Measurements from ENCODE around the gene MIER2. TPM values are rescaled to one million over a fixed set of nuclear protein-coding genes. Genes with fewer than 3 reads are reported as not detected.

The MIER2 gene
- total RNA-seq, 2 experiments from 2014 or later: 9.5 to 11.5 TPM

- intact Hi-C loops (cut with DNase I, micrococcal nuclease): loop anchor here in 1 of 2 experiments (10.0 kb wide), 1 partner anchor 215 kb away; the partner anchor contains the start of gene TPGS1
- peak in 10 of 14 experiments; percentile 18 to 72 (median 34) for DNase-seq
- H3K27ac Mint-ChIP-seq: no peak overlapping the region
- H3K4me1 Mint-ChIP-seq (ENCODE audit: low read depth): peaks cover 17% of the 10 kb centered on the region
- peaks cover 22% of the 10 kb centered on the region for H3K4me1 ChIP-seq (ENCODE audit: insufficient read depth, low read length)
- ATAC-seq (ENCODE audit: poor library complexity): peak; percentile 70
- ChIA-PET POLR2A (no interaction called here), CTCF (no interaction called here)
- peaks cover 58% of the 10 kb centered on the region for H3K27me3 Mint-ChIP-seq
- H3K36me3 Mint-ChIP-seq (ENCODE audit: low read depth): no peaks in the 10 kb centered on the region
- H3K9me3 ChIP-seq (ENCODE audit: control insufficient read depth in 1 of 2, insufficient read depth in 1 of 2, low read length in 2 of 2): peaks cover 0 to 20% of the 10 kb centered on the region in 2 experiments
- no peak overlapping the region for H3K4me3 ChIP-seq (ENCODE audit: low read length)
- peak overlapping the region; percentile 60 for H3K4me3 Mint-ChIP-seq
- no peaks in the 10 kb centered on the region for H3K9me3 Mint-ChIP-seq
- H3K36me3 ChIP-seq (ENCODE audit: insufficient read depth, low read length): no peaks in the 10 kb centered on the region
- H3K27ac ChIP-seq (ENCODE audit: low read depth in 1 of 2, low read length in 2 of 2): no peak overlapping the region
- no peak for TF ChIP-seq CTCF (IDR thresholded peaks at IDR 0.05)
- H3K27me3 ChIP-seq (ENCODE audit: control insufficient read depth in 1 of 2, insufficient read depth in 2 of 2, low read length in 2 of 2): peaks cover 43 to 53% of the 10 kb centered on the region in 2 experiments
Observed at GRCh38 chr19:289651-290371, 54.8 kb downstream of the MIER2 start.

GRCh38 chr19:288911-289310 lies 55.7 kb downstream of the MIER2 start:
- Histone ChIP-seq H3K27ac (ENCODE audit: low read depth in 1 of 2, low read length in 2 of 2) (no peak overlapping the region), H3K4me1 (ENCODE audit: insufficient read depth, low read length) (peaks cover 17% of the 10 kb centered on the region), H3K36me3 (ENCODE audit: insufficient read depth, low read length) (no peaks in the 10 kb centered on the region), H3K27me3 (ENCODE audit: control insufficient read depth in 1 of 2, insufficient read depth in 2 of 2, low read length in 2 of 2) (peaks cover 34 to 44% of the 10 kb centered on the region in 2 experiments), H3K4me3 (ENCODE audit: low read length) (no peak overlapping the region), H3K9me3 (ENCODE audit: control insufficient read depth in 1 of 2, insufficient read depth in 1 of 2, low read length in 2 of 2) (peaks cover 0 to 20% of the 10 kb centered on the region in 2 experiments)
- POLR2A ChIA-PET: no interaction called here
- ATAC-seq (ENCODE audit: poor library complexity) (no peak), DNase-seq (no peak)
- Mint-ChIP-seq H3K9me3 (no peaks in the 10 kb centered on the region), H3K4me1 (ENCODE audit: low read depth) (peaks cover 8% of the 10 kb centered on the region), H3K27me3 (peaks cover 49% of the 10 kb centered on the region), H3K4me3 (no peak overlapping the region), H3K36me3 (ENCODE audit: low read depth) (no peaks in the 10 kb centered on the region), H3K27ac (no peak overlapping the region)
- intact Hi-C loops (cut with DNase I, micrococcal nuclease): no loop called here
- no peak for TF ChIP-seq CTCF (IDR thresholded peaks at IDR 0.05)
- CTCF ChIA-PET: no interaction called here

GRCh38 chr19:287381-287871 lies 57.2 kb downstream of the MIER2 start:
- Histone ChIP-seq H3K27ac (ENCODE audit: low read depth in 1 of 2, low read length in 2 of 2) (no peak overlapping the region), H3K4me3 (ENCODE audit: low read length) (no peak overlapping the region), H3K4me1 (ENCODE audit: insufficient read depth, low read length) (peaks cover 17% of the 10 kb centered on the region), H3K27me3 (ENCODE audit: control insufficient read depth in 1 of 2, insufficient read depth in 2 of 2, low read length in 2 of 2) (peaks cover 22 to 30% of the 10 kb centered on the region in 2 experiments), H3K9me3 (ENCODE audit: control insufficient read depth in 1 of 2, insufficient read depth in 1 of 2, low read length in 2 of 2) (peaks cover 0 to 12% of the 10 kb centered on the region in 2 experiments), H3K36me3 (ENCODE audit: insufficient read depth, low read length) (no peaks in the 10 kb centered on the region)
- intact Hi-C loops (cut with DNase I, micrococcal nuclease): no loop called here
- TF ChIP-seq CTCF (IDR thresholded peaks at IDR 0.05): no peak
- Mint-ChIP-seq H3K27ac (no peak overlapping the region), H3K4me3 (no peak overlapping the region), H3K27me3 (peaks cover 40% of the 10 kb centered on the region), H3K36me3 (ENCODE audit: low read depth) (no peaks in the 10 kb centered on the region), H3K9me3 (no peaks in the 10 kb centered on the region), H3K4me1 (ENCODE audit: low read depth) (peaks cover 5% of the 10 kb centered on the region)
- ATAC-seq (ENCODE audit: poor library complexity) (no peak), DNase-seq (no peak)
- POLR2A ChIA-PET: no interaction called here
- CTCF ChIA-PET: no interaction called here

Measured in CD4-positive, alpha-beta T cell (primary cell).